Cardiac septum (tissue), 1 donor: ENCODE measurements around the gene PRR15. TPM values are rescaled to one million over a fixed set of nuclear protein-coding genes. Genes with fewer than 3 reads are reported as not detected.

Experiments
- DNase-seq: peaks from one replicate; pipeline ENCODE4 v3.0.0-alpha.2; 2020; ENCODE audit warnings: low spot score
- intact Hi-C: fragments of 100-400 bp; cut with DNase I; formaldehyde crosslinking; loops from one replicate; pipeline ENCODE4 v1.14.0; 2022
- total RNA-seq: library from RNA; stranded (reverse); fragmentation: NEBNext Ultra II Directional; extraction: Animal tissue kit (Norgen Biotek cat#: 25700); gene quantifications from one replicate; pipeline ENCODE4 v1.2.1, GENCODE V29; 2021
- donor health status: DM: no; HTN: no; CAD: no.

The PRR15 gene
- total RNA-seq, 1 donor from 2014 or later, result 0.40 TPM

GRCh38 chr7:29565982-29566746, 2.5 kb downstream of the PRR15 start:
- intact Hi-C loops, result no loop called here
- DNase-seq, result no peak

GRCh38 chr7:29567174-29567573, 3.5 kb downstream of the PRR15 start:
- DNase-seq, result no peak
- intact Hi-C loops, result no loop called here

GRCh38 chr7:29569648-29570047, 6.0 kb downstream of the PRR15 start:
- intact Hi-C loops, result no loop called here
- no peak for DNase-seq

GRCh38 chr7:29572558-29572957, 8.9 kb downstream of the PRR15 start:
- intact Hi-C loops, result no loop called here

GRCh38 chr7:29573567-29573966, 9.9 kb downstream of the PRR15 start:
- no peak for DNase-seq
- intact Hi-C loops, result no loop called here

More at GRCh38 chr7:29572558-29572957, 8.9 kb downstream of the PRR15 start:
- no peak for DNase-seq

GRCh38 chr7:29574659-29575058, 11.0 kb downstream of the PRR15 start:
- no peak for DNase-seq
- intact Hi-C loops, result no loop called here

- no peak for DNase-seq
- intact Hi-C loops, result no loop called here
These were observed 23.7 kb downstream of the PRR15 start for GRCh38 chr7:29587195-29587808.

- intact Hi-C loops, result no loop called here
- DNase-seq, result no peak
These were observed 24.6 kb downstream of the PRR15 start for GRCh38 chr7:29588212-29588611.

- DNase-seq, result no peak
- intact Hi-C loops, result no loop called here
These were observed 25.5 kb downstream of the PRR15 start for GRCh38 chr7:29588900-29589696.

GRCh38 chr7:29592866-29593265, 29.2 kb downstream of the PRR15 start:
- intact Hi-C loops, result no loop called here
- no peak for DNase-seq

- intact Hi-C loops, result no loop called here
- no peak for DNase-seq
These were observed 29.8 kb downstream of the PRR15 start for GRCh38 chr7:29593459-29593858.

- intact Hi-C loops, result no loop called here
- no peak for DNase-seq
These were observed 33.1 kb downstream of the PRR15 start for GRCh38 chr7:29596593-29597178.

- intact Hi-C loops, result no loop called here
- no peak for DNase-seq
These were observed 33.6 kb downstream of the PRR15 start for GRCh38 chr7:29597266-29597665.

- intact Hi-C loops, result no loop called here
- DNase-seq, result no peak
These were observed 34.5 kb downstream of the PRR15 start for GRCh38 chr7:29598137-29598536.

- intact Hi-C loops, result no loop called here
- no peak for DNase-seq
These were observed 35.0 kb downstream of the PRR15 start for GRCh38 chr7:29598613-29599012.

GRCh38 chr7:29599026-29599425, 35.4 kb downstream of the PRR15 start:
- no peak for DNase-seq
- intact Hi-C loops, result no loop called here

GRCh38 chr7:29600661-29601060, 37.0 kb downstream of the PRR15 start:
- DNase-seq, result no peak
- intact Hi-C loops, result loop anchor here (10.0 kb wide), 1 partner anchor 406 kb away; the partner anchor contains the start of gene CHN2

GRCh38 chr7:29604052-29604451, 40.4 kb downstream of the PRR15 start:
- intact Hi-C loops, result loop anchor here (10.0 kb wide), 1 partner anchor 409 kb away; the partner anchor contains the start of gene CHN2
- DNase-seq, result no peak

GRCh38 chr7:29604702-29605101, 41.1 kb downstream of the PRR15 start:
- intact Hi-C loops, result loop anchor here (10.0 kb wide), 1 partner anchor 410 kb away; the partner anchor contains the start of gene CHN2
- DNase-seq, result no peak

GRCh38 chr7:29605671-29606070, 42.0 kb downstream of the PRR15 start:
- intact Hi-C loops, result loop anchor here (10.0 kb wide), 1 partner anchor 411 kb away; the partner anchor contains the start of gene CHN2

More at GRCh38 chr7:29605671-29606070, 42.0 kb downstream of the PRR15 start:
- DNase-seq, result no peak
